HTERT RPE-1 (cell line): Measurements from ENCODE around the gene RUFY1.

ENCODE experiments used
- in situ Hi-C: fragments of 300-500 bp; cut with MboI; formaldehyde crosslinking; loops from 4 replicates; pipeline ENCODE4 v1.14.3; 2020; ENCODE audit warnings: low sequenced_read_pairs

The RUFY1 gene

GRCh38 chr5:179603308-179603707, 53.0 kb downstream of the RUFY1 start:
- in situ Hi-C loops = no loop called here

DNA sequence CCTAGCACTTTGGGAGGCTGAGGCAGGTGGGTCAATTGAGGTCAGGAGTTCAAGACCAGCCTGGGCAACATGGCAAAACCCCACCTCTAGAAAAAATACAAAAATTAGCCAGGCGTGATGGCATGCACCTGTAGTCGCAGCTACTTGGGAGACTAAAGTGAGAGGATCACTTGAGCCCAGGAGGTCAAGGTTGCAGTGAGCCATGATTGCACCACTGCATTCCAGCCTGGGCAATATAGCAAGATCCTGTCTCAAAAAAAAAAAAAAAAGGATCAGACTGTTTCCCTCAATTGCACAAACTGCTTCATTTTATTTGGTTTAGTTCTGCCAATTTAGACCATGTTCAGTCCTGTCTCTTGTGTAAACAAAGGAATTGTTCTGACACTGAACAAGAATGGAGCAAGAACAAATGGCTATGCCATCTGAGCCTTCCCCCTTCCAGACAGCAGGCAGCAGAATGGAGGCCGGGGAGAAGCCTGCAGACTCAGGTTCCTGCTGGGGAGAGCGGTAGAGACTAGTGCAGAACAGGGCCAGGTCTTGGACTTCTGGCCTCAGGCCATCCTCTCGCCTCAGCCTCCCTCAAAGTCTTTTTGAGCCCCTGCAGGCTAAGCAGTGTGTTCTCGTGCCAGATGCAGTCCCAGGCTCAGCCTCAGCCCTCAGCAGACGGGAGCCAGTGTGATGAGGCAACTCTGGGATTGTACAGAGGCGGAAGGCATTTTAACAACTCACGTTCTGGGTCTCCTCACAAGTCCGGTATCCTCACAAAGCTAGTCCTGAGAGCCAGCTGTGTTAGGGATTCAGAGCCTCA, 54.9 kb downstream of the RUFY1 start:
- in situ Hi-C loops = no loop called here

DNA sequence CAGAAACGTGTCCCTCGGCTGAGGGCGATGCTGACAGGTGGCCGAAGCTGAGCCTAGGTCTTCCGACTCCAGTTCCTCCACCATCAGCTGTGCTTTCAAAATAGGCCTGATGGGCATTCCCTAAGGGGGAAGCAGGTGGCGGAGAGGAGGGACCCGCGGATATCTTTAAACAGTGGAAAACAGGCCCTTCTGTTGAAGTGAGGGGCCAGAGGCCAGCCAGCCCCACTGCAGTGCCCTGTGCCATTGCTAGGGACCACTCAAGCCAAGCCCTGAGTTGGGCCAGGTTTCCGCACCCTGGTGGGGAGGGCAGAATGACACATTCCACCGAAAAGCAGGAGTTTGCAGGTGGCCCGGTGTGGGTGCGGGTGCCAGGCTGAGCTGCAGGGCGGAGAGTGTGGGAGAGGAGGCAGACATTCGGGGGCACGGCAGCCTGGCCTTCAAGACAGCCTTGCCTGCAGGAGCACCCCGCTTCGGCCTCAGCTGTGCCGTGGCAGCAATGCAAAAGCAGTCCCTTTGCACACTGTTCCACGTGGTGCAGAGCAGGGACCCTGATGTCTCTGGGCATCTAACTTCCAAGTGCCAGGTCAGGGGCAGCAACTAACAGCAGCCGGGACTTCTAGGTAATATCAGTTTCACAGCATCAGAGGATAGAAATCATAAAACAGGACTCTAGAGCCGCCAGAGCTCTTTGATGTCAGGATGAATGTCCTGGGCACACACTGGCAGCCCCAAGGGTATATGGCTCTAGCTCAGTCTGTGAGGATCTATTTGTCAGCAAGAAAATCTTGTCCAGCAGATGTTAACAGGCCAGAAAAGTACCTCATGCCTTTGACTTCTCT, 55.9 kb downstream of the RUFY1 start:
- in situ Hi-C loops = no loop called here

GRCh38 chr5:179606910-179607159, 56.5 kb downstream of the RUFY1 start:
- in situ Hi-C loops = no loop called here

- in situ Hi-C loops = no loop called here
Measured at GRCh38 chr5:179607160-179607931, 57.0 kb downstream of the RUFY1 start.

DNA sequence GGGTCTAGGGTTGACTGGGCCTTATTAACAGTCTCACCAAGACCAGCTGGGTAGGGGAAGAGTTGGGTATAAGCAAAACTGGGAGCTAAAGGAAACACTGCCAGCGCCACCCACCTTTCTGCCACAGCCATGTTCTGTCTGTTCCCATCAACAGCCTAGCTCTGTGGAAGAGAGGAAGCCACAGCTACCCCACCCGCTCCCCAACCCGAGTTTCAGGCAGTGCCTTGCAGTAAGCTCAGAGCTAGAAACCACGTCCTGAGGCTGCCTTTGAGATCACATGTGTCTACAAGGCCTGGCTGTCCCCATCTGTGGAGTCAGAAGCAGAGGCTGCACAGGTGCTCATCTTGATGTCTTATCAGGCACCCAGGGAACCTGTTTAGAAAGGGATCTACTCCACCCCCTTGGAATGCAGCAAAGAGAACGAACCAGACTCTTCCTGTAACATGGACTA, 57.8 kb downstream of the RUFY1 start:
- in situ Hi-C loops = no loop called here

DNA sequence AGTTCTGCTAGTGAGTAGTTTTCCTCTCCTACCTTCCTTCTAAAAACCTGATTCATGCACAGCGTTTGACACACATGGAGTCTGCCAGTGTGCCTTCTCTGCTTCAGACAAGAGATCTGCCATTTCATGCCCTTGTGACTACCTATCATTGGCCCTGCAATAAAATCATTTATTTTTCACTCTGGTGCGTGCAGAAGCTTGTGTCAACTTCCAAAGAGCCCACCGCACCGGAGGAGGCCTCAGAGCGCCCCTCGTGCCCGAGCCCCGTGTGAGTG, 59.4 kb downstream of the RUFY1 start:
- in situ Hi-C loops = no loop called here

DNA sequence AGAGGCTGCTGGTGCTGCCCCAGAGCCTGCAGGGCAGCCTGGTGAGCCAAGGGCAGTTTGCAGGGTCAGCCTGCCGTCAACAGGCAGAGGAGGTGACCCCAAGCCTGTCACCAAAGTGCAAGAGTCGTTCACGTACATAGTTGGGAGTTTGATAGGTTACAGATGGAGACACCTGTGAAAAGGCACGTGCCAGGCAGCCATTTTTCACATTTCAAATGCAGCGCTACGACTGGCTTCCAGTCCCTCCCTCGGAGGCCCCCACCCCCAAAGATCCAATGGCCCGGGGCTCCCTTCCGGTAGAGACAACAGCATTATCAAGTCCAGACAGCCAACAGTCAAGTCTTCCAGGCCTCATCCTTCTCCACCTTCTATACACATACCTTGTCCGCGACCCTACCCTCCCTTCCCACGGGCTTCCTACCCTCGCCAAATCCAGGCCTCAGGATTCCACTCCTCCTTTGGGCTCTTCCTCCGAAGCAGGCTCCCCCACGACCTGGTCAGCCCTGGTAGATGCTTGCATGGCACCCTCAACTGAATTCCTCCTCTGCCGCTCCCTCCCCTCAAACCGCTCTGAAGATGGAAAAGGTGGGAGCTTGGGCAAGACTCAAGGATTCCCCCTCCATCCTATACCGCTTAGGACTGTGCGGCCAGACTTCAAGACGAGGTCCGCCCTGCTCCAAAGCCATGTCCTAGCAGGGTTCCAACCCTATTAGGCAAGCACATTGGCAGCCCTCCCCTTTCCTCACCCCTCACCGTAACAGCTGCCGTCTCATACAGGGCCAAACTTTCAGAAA, 60.0 kb downstream of the RUFY1 start:
- in situ Hi-C loops = no loop called here

DNA sequence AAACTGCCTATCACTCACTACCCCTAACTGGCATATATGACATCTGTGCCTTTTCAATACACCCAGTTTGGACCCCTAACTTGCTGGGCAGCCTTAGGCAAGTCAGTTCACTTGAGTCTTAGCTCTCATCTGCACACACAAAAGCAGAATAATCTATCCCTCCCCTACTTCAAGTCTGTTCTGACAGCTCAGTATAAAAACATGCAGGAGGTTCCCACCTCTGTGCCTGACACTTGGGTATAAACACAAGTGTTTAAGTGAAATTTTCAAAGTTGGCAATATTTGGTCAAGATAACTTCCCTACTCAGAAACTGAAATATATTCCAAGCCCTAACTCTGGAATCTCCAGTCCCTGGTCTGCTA, 60.5 kb downstream of the RUFY1 start:
- in situ Hi-C loops = no loop called here

DNA sequence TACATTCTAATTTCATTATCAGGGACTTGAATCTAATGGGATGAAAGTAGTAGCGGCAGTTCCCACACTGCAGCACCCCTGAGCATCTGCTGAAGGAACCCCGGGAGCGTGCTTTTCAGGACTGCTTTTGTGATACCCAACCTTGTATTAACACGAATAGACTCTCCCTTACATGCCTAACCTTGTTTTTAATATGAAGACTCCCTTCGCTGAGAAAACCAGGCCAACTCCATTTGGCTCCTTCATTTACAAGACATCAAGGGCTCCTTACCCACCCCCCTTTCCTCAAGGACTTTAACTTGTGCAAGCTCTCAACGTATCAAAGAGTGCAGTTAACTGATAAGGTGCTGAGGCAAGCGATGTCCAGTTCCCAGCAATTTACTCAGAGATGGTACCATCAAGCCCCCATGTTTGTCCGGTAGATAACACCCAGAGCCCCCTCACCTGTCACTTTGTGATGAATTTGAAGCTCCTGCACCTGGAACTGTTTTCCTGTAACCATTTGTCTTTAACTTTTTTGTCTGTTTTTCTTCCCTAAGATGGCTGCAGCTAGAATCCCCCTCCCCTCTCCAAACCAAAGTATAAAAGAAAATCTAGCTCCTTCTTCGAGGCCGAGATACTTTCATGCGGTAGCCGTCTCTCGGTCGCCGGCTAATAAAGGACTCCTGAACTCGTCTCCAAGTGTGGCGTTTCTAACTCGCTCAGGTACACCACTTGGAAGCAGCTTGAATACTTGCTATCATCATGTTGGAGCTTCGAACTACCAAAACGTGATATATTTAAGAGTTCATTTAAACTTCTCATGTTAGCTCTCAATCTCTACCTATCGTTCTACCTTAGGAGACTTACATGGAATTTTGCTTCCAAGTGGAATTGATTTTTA, 62.5 kb downstream of the RUFY1 start:
- in situ Hi-C loops = no loop called here

DNA sequence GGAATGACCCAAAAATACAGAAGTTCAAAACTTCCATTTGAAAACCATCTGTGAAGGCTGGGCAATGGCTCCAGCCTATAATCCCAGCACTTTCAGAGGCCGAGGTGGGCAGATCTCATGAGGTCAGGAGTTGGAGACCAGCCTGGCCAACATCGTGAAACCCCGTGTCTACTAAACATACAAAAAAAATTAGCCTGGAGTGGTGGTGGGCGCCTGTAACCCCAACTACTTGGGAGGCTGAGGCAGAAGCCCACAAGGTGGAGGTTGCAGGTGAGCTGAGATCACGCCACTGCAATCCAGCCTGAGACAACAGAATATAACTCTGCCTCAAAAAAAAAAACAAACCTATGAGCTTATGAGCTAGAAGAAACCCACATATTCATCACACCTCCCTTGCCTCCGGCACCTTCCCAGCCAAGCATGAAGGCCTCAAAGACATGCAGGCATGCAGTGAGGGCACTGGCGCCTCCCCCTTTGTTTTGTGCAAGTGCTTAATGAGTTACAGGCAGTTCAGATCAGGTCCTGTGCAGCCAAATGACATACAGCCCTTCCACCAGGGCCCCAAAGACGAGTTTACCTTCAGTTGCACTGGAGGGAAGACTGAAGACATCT, 63.2 kb downstream of the RUFY1 start:
- in situ Hi-C loops = no loop called here

GRCh38 chr5:179614745-179615144, 64.4 kb downstream of the RUFY1 start:
- in situ Hi-C loops = no loop called here

GRCh38 chr5:179615203-179615602, 64.8 kb downstream of the RUFY1 start:
- in situ Hi-C loops = no loop called here

GRCh38 chr5:179616002-179616594, 65.7 kb downstream of the RUFY1 start:
- in situ Hi-C loops = no loop called here

- in situ Hi-C loops = no loop called here
Measured at GRCh38 chr5:179617930-179618329, 67.6 kb downstream of the RUFY1 start.

DNA sequence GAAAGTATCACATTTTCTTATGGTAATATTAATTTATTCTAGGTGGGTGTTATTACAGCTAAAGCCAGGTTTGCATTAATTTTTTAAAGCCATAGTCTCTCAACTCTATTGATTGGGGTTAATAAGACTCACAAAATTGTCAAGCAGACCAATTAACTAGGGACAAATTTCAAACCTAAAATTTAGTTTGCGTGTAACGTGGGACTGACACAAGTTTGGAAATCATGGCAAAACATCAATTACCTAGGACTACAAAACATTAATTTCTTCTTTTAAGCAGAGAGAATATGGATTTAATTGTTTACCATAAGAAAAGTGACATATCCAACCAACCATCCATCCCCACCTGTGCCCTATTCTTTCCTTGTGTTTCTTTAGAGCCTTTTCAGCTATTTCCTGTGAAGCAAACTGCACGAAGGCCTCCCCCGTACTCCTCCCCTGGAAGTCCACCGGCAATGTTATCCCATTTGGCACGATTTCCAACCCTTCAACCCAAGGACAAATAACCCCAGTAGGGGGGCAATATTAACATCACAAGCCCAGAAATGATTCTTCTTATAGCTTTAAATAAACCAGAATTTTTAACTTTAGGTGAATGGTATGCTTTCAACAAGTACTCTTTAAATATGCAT, 68.7 kb downstream of the RUFY1 start:
- in situ Hi-C loops = no loop called here

- in situ Hi-C loops = no loop called here
Measured at GRCh38 chr5:179619776-179620175, 69.4 kb downstream of the RUFY1 start.

DNA sequence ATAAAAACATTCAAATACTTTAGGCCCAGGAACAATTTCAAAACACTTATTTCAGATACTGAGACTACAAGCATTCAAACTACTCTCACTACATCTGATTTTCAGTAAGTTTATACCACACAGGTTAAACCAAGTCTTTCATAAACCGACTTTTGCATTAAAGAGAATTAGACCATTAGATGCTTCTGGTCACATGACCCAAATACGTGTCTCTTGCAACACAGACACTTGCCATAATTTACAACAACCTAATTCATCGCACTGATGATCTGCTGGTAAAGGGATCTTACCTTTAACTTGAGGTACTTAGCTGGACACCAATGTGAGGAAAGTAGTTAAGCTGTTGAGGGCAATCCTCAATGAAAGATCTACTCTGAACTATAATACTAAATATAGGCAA, 69.9 kb downstream of the RUFY1 start:
- in situ Hi-C loops = no loop called here
